HG03457 (cell line): ENCODE data around the gene UBE2J2.

ENCODE experiments used
- ATAC-seq: cut with Tn5 transposase; IDR thresholded peaks from one replicate; pipeline ENCODE4 v1.9.1; 2021; ENCODE audit warnings: moderate number of reproducible peaks; ENCODE audit not compliant: unreplicated experiment

UBE2J2 gene

DNA sequence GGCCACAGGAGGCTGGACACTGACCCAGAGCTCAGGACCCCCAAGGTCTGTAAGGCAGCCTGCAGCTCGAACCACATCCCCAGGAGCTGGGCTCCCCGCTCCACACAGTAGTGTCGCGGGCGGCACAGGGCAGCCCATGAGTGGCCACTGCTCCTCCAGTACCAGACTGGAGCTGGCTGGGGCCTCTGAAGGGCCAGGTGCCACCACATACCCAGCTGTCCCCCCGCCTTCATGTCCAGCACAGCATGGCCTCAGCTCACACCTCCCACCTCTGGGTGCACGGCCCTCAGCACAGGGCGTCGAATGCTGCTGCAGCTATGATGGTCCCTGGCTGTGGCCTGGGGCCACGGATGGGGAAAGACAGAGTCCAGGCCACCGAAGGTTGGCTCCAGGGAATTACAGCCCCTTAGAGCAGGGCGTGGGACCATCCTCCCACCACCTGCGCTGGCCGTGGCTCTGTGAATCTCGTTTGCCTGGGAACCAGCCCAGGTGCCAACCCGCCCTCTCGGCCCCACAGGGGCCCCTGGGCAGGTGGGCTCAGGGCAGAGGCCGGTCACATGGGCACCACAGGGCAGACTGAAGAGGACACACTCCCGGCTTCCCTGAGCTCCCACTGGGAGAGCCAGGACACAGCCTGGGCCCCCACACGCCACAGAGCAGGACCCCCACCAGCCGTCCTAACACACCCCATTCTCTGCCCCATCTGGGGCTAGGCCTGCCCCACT lies 57.6 kb downstream of the UBE2J2 start:
- no peak for ATAC-seq

DNA sequence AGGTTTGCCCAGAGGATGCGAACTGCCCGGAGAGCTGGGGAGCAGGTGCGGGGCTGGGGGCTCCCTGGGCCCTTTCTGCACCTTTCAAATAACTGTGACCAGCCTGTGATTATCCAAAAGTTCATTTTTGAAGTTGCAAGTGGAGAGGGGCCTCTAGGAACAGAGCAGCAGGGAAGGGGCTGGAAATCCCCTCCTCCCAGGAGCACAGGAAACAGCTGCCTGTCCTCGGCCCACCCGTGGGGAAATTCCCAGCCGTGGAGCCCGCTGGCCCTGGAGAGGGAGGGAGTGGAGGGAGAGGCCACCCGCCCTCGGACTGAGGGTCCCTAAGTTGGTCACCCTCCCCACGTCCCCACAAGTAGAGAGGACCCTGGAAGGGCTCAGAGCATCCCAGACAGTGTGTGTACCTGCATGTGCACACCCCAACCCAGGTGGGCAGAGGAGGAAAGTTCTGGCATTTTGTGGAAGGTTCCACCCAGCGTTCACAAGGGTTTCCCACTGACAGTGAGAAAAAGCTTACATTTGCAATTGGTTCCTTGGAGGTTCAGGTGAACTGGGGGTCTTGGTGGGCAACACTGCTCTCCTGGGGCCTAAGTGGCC lies 58.5 kb downstream of the UBE2J2 start:
- ATAC-seq = no peak

DNA sequence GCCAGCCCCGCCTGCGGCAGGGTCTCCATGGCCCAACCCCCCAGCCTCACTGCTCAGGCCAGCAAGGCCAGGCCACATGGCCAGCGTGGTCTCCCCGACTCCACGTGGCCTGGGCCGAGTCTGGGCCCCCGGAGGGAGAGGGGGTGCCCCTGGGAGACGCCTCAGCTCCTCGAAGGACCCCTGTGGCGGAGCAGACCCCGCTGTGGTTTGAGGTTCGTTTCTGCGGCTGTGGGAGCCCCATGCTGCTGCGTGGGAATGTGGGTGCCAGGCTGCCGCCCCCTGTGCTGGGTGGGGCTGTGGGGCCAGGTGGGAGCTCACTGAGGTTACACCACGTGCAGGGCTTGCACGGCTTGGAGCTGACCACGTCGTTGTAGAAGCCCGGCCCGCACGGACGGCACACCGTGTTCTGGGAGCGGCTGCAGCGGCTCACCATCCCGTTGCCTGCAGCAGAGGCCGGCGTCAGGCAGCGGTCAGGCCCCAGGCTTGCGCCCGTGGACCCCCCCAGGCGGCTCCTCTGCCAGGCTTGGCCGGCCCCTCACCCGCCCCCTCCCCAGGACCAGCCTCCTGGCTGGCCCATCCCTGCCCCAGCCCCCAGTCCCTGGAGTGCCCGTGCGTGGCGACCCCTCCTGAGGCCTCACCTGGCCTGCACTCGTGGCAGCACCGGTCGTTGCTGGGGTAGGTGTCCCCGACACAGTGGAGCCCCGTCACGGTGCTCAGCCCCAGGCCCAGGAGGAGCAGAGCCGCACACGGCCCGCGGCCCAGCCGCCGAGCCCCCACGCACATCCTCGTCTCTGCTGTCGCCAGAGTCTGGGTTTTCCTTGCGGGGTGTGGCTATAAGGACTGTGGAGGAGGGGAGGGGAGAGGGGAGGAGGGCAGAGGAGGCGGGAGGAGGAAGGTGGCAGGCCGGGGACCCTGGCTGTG lies 60.0 kb downstream of the UBE2J2 start, which contains the start of gene TNFRSF4:
TNFRSF4 (minus strand) TSS at position 809 of the 921 bp plus-strand sequence; CDS start at position 783, 26 bp downstream.
- no peak for ATAC-seq

DNA sequence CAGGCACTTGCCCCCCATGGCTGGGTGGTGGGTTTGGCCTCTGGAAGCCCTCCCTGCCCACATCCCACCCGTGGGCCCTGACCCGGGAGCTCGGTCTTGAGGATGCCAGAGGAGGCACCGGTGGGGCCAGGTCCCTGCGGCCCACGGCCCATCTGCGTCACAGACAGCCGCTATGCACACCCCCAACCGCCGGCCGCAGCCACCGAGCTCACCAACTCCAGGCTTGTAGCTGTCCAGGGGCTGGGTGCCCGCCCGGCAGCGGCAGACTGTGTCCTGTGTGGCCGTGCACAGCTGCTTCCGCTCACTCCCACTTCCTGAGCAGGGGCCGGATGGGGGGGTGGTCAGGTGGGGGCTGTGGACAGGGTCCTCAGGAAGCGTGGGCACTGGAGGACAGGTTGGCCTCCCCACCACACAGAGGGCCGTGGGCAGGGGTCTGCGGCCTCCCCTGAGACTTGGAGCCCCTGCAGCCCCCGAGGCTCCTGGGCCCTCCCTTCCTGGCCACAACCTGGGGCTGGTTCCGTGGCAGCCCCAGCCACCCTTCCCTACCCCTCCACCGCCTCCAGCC lies 60.8 kb downstream of the UBE2J2 start:
- ATAC-seq = no peak

DNA sequence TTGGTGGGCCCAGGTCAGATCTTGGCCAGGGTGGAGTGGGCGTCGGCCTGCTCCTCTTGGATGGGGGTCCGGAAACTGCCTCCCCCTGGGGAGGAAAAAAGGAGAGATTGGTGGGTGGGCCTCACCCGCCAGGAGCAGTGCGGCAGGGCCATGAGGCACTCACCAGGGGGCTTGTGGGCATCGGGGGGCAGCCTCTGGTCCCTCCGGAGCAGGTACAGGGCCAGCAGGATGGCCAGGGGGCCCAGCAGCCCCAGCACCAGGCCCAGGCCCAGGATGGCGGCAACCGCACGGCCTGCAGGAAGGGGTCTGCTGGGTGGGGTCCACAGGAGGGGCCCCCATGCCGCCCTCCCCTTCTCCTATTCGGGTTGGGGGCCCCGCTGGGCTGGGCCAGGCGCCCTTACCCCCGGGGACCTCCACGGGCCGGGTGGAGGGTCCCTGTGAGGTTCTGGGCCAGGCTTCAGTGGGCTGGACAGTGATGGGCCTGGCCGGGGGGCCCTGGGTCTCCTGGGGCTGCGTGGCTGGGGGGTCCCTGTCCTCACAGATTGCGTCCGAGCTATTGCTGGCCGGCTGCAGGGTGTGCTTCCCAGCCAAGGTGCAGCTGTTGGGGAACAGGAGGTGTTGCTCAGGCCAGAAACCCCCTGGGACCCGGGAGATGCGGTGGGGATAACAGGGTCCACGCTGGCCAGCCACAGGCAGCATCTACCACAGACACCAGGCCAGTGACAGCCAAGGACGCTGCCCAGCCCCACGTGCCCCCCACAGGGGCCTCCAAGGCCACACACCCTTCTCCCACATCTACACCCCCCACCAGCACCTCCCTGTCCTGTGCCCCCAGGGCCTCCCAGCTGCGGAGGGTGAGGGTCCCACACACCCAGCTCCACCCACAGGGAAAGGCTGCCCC lies 61.9 kb downstream of the UBE2J2 start:
- no peak for ATAC-seq

DNA sequence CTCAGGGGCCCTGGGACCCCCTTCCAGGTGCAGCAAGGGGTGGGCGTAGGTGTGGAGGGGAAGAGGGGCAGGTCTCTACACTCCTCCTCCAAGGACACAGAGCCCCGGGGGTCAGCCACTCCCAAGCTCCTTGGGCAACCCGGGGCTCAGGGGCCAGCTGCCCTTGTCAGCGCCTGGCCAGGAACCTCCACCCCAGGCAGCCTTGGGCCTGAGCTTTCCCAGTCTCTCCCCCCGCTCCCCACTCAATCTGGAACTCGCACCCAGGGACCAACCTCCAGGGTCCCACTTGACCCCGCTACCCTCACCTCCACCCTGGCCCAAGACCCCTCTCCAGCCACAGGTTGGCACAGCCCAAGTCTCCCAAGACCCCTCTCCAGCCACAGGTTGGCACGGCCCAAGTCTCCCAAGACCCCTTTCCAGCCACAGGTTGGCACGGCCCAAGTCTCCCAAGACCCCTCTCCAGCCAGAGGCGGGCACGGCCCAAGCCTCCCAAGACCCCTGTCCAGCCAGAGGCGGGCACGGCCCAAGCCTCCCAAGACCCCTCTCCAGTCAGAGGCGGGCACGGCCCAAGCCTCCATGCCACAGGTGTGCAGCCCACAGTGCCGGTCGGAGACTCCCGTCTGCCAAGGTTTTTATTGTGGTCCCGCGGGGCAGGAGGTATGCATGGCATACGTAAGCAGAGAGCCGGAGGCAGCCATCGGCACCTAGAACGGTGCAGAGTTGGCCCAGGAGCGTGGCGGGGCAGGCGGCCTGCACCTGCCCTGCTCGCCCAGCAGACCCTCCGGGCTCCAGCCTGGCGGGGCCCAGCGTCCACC lies 62.7 kb downstream of the UBE2J2 start:
- ATAC-seq = no peak

DNA sequence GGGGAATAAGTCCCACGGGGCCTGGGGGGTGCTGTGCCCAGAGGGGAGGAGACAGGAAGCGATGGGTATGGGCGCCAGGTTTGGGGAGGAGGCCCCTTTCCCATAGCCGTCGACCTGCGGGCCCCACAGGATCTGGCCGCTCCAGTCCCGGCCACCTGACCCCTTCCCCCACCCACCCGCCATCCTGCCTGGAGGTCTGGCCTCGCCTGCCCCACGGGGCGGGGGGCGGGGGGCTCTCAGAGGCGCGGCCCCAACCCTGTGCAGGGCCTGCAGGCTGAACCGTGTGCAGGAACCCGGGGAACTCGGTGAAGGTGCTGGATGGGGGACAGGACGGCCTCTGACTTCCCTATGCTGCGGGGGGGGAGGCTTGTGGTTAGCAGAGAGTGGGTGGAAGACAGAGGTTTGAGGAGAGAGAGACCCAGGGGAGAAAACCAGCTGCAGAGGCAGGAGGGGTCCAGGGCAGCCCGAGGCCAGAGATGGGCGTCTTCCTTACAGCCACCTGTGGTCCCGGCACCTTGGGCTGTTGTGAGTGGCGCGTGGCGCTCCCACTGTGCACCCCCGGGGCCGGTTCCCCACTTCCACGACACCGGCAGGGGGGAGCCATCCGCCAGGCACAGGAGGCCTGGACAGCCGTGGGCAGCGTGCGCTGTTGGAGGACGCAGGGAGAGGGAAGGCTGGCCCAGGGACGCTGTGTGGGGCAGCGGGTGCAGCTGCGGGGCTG lies 64.8 kb downstream of the UBE2J2 start:
- no peak for ATAC-seq

DNA sequence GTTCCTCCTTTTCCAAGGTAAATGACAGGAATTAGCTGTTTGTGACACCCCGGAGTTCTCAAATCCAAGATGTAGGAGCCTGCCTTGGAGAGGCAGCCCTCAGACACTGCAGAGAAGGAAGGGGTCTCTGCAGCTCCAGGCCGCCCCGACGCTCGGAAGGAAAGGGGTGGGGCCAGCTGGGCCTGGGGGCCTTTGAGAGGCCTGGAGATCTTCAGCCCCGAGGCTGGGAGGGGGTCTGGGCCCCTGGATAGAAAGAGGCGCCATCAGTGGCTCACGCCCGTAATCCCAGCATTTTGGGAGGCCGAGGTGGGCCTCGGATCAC lies 66.1 kb downstream of the UBE2J2 start:
- ATAC-seq = no peak

DNA sequence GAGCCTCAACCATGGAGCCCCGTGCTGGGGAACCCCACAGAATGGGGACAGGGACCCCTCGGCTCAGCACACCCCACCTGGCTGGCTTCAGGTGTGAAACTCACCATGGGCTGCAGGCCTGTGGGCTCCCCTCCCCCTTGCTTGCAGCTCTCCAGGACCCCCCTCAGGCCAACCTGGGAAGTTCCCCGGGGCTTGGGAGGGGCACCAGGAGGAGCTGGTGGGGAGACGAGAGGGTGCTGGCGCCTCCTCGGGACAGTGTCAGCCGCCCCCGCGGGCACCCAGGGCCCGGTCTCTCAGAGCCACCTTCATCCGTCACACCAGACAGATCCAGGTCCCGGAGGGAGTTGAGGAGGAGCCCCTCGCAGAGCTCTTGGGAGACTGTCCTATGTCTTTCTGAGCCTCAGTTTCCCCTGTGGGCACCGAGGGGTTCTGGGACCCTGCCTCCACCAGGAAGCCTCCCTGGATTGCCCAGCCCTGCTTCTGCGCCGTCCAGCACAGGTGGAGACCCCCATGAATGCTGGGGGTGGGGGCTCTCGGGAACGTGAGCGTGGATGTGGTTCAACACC lies 66.6 kb downstream of the UBE2J2 start:
- ATAC-seq = no peak

DNA sequence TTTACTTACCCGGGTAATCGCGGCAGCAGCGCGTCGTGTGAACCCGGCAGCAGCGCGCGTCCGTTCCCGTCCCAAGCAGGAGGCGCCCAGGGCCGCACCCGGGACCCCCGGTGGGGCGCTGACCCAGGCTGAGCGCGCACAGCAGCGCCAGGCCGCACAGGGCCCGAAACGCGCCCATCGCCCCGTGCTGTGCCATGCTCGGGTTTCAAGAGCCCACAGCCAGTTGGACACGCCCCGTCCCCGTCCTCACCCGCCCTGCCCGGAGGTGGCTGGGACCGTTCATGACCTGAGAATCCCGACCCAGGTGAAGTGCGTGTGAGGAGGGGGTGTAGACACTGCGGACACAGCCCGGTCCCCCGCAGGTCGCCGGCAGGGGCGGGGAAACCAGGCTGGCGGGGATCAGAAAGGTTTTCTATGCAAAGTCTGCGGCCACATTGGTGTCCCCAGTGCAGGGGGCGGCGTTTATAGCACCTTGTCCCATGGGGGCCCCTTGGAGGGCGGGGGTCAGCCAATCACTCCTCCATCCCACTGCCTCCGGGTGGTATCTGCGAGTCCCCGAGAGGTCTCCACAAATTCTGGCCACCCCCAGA lies 67.2 kb downstream of the UBE2J2 start, which contains the start of gene TNFRSF18:
TNFRSF18 (minus strand) TSS at position 217 of the 590 bp plus-strand sequence; CDS start at position 196, 21 bp downstream.
- ATAC-seq = no peak

DNA sequence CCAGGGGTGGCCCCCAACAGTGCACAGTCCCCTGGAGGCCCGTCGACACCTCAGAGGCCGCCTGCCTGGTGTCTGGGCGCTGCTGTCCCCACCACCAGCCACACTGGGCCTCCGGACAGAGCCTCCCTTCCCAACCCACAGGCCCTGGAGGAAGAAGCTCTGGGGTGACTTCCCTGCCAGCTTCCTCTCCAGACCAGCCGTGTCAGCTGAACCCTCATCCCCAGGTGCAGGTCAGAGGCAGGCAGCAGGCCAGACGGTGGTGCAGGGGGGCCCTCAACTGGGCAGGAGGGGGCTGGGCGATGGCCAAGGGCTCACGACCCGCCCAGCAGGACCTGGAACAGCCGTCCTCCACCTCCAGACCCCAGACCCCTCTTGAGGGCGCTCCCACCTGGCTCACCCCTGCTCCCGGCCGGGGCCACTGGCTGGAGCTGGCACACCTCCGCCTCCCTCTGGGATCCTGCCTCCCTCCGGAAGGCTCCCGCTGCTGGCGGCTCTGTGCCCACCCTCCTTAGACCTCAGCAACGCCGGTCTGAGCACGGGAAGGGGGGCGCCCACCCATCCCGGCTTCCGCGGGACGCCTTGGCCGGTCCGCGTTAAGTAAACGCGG lies 67.8 kb downstream of the UBE2J2 start:
- ATAC-seq = no peak

DNA sequence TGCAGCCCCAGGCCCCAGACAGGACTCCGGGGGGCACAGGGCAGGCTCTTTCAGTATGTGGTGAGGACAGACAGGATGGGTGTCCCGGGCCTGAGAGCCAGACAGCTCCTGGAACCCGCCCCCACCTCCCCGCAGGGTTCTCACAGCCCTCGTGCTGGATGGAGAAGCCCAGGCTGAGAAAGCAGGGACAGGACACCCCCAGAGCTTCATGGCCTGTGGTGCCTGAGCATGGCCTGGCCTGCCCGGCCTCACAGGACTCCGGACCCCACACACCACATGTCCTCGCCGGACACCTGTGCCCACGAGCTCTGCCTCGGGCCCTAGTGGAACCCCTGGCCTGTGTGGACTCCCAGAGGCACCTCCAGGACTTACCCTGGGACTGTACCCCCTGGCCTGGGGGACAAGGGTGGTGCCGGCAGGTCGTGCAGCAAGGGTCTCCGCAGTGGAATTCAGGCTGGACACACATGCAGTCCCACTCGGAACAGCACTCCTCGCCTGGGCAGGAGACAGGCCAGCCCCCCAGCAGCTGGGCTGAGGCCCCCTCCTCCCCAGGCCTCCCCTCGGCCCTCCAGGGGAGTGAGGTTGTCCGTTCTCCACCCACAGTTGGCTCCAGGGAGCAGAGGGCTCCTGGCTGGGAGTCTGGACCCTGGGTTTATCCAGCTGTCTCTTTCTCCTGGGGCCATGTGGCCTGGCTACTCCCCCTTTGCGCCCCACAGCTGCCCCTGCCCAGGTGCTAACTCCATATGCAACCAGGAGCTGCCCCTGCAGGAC lies 68.5 kb downstream of the UBE2J2 start:
- no peak for ATAC-seq

DNA sequence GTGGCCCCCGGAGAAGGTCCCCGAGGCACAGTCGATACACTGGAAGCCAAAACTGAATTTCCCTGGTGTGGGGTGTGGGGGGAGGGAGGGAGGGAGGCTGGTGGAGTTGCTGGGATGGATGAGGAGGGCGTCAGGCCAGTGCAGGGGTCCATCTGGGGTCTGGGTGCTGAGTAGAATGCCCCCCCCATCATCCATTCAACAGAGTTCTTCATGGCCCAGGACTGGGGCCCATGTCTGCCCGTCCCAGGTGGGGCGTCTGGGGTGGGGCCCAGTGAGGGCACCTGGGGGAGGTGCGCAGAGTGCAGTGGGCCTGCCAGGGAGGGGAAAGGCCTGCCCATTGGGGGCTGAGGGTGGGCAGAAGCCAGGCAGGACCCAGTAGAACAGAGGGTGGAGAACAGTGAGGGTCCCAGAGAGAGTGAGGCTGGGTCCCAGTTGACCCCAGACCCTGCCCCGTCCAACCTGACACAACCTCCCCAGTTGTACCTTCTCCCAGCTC lies 69.2 kb downstream of the UBE2J2 start:
- ATAC-seq = no peak
